B cell (primary cell): ENCODE measurements around the gene ESRRB. TPM values are rescaled to one million over a fixed set of nuclear protein-coding genes. Genes with fewer than 3 reads are reported as not detected.

Source experiments
- ATAC-seq: fragments of 200-7000 bp; cut with Tn5 transposase; one replicate; pipeline ENCODE4 v1.10.0; 2021; ENCODE audit warnings: low read depth, mild to moderate bottlenecking, moderate number of reproducible peaks, moderate library complexity
- CTCF ChIA-PET: fragments of 350-600 bp; sonication (Branson Sonifier 250); formaldehyde crosslinking; loops from one replicate; lab custom pipeline; 2021; ENCODE audit warnings: antibody characterized with exemption, inconsistent platforms; lab: Charles Lee
- POLR2A ChIA-PET: fragments of 350-600 bp; sonication (Branson Sonifier 250); formaldehyde crosslinking; loops from one replicate; lab custom pipeline; 2021; ENCODE audit warnings: antibody characterized with exemption; lab: Charles Lee
- DNase-seq: peaks from one replicate; pipeline ENCODE4 v3.0.0; 2013
- H2AFZ ChIP-seq: 2 replicates; pipeline ENCODE4 v1.6.1; 2012; ENCODE audit warnings: mild to moderate bottlenecking, low read depth, low read length; ENCODE audit not compliant: insufficient read depth, poor library complexity, severe bottlenecking
- H3K27ac ChIP-seq, 2 donors: 1 replicate in 1 of 2; 2 replicates in 1 of 2; pipeline ENCODE4 v1.5.1; 2012 to 2013; ENCODE audit warnings: low read length in 2 of 2, mild to moderate bottlenecking in 2 of 2, moderate library complexity in 1 of 2
- H3K27me3 ChIP-seq, 4 experiments: fragments of 200-600 bp in 1 of 4; sonication (generic) in 1 of 4; replicated peaks in 1 of 4; 1 replicate in 2 of 4; 2 replicates in 2 of 4; pipeline versions ENCODE4 v1.6.1 to v1.7.0; 2013 to 2016; ENCODE audit warnings: low read length in 3 of 4, mild to moderate bottlenecking in 2 of 4, mixed read lengths in 1 of 4, moderate library complexity in 1 of 4; ENCODE audit not compliant: insufficient read depth in 4 of 4, control insufficient read depth in 3 of 4; ENCODE audit errors: control extremely low read depth in 1 of 4
- H3K36me3 ChIP-seq, 2 experiments: replicated peaks in 1 of 2; 1 replicate in 1 of 2; 2 replicates in 1 of 2; pipeline versions ENCODE4 v1.6.1 to v1.7.1; 2013; ENCODE audit warnings: low read length in 1 of 2; ENCODE audit not compliant: insufficient read depth in 2 of 2, control insufficient read depth in 1 of 2; ENCODE audit errors: control extremely low read depth in 1 of 2, extremely low read depth in 1 of 2
- H3K4me1 ChIP-seq, 2 donors: fragments of 200-600 bp in 1 of 2; sonication (generic) in 1 of 2; 1 replicate in 1 of 2; 2 replicates in 1 of 2; pipeline versions ENCODE4 v1.5.1 to v1.6.1; 2013 to 2017; ENCODE audit warnings: low read length in 2 of 2; ENCODE audit not compliant: control insufficient read depth in 2 of 2, insufficient read depth in 2 of 2
- H3K4me2 ChIP-seq: replicated peaks from 2 replicates; pipeline ENCODE3; 2012; ENCODE audit warnings: mild to moderate bottlenecking, low read depth, low read length; ENCODE audit not compliant: poor library complexity, severe bottlenecking
- H3K4me3 ChIP-seq, 5 experiments: fragments of 200-600 bp in 1 of 5; sonication (generic) in 1 of 5; 1 replicate in 3 of 5; 2 replicates in 2 of 5; pipeline versions ENCODE4 v1.5.1 to v1.7.0; 2011 to 2016; ENCODE audit warnings: low read length in 4 of 5, mild to moderate bottlenecking in 4 of 5, low read depth in 2 of 5, control low read depth in 1 of 5, moderate library complexity in 1 of 5; ENCODE audit not compliant: insufficient read depth in 1 of 5; ENCODE audit errors: control extremely low read depth in 1 of 5, extremely low read depth in 1 of 5
- H3K79me2 ChIP-seq: fragments of 200-600 bp; sonication (generic); one replicate; pipeline ENCODE4 v1.6.0; 2016; ENCODE audit warnings: low read length; ENCODE audit not compliant: control insufficient read depth, insufficient read depth
- H3K9ac ChIP-seq: fragments of 200-600 bp; sonication (generic); 2 replicates; pipeline ENCODE4 v1.6.1; 2017; ENCODE audit warnings: mild to moderate bottlenecking, low read length, moderate library complexity
- H3K9me3 ChIP-seq, 3 donors: one replicate each; pipeline versions ENCODE4 v1.6.1 to v1.7.1; 2013; ENCODE audit warnings: low read length in 2 of 3; ENCODE audit not compliant: control insufficient read depth in 2 of 3, insufficient read depth in 1 of 3; ENCODE audit errors: control extremely low read depth in 1 of 3
- H4K20me1 ChIP-seq: 2 replicates; pipeline ENCODE4 v1.6.0; 2012; ENCODE audit warnings: mild to moderate bottlenecking, low read length; ENCODE audit not compliant: insufficient read depth, control insufficient read depth, poor library complexity, severe bottlenecking
- H3K27ac Mint-ChIP-seq: one replicate; pipeline ENCODE4 v1.8.0; 2021; ENCODE audit warnings: mixed read lengths
- H3K27me3 Mint-ChIP-seq: one replicate; pipeline ENCODE4 v1.8.0; 2021; ENCODE audit warnings: mixed read lengths
- H3K4me1 Mint-ChIP-seq: one replicate; pipeline ENCODE4 v1.8.0; 2021; ENCODE audit warnings: mixed read lengths
- H3K4me3 Mint-ChIP-seq: one replicate; pipeline ENCODE4 v1.8.0; 2021; ENCODE audit warnings: mixed read lengths
- H3K9me3 Mint-ChIP-seq: one replicate; pipeline ENCODE4 v1.8.0; 2022; ENCODE audit warnings: mixed read lengths; ENCODE audit not compliant: insufficient read depth
- CTCF ChIP-seq: fragments of 200-600 bp; IDR thresholded peaks from one replicate; pipeline ENCODE4 v1.8.0; 2022; ENCODE audit warnings: antibody characterized with exemption, mild to moderate bottlenecking
- EZH2 ChIP-seq: IDR thresholded peaks from 2 replicates; pipeline ENCODE4 v1.6.1; 2012; ENCODE audit warnings: borderline replicate concordance, low read depth, mild to moderate bottlenecking, moderate library complexity, low read length; ENCODE audit not compliant: insufficient read depth, poor library complexity, severe bottlenecking
- WGBS: methylation state at CpG from one replicate; pipeline ENCODE4 v1.1.5; 2013; ENCODE audit warnings: missing lambda C conversion rate; ENCODE audit not compliant: insufficient coverage; 5-methylcytosine and 5-hydroxymethylcytosine counted together
- intact Hi-C: fragments of 100-400 bp; cut with micrococcal nuclease; formaldehyde crosslinking; loops from one replicate; pipeline ENCODE4 v1.10.0; 2022
- polyA plus RNA-seq: library from polyadenylated mRNA; depleted of rRNA; stranded (reverse); fragments of >200 nt; gene quantifications from 2 replicates; pipeline ENCODE4 v1.2.3, GENCODE V29; 2012
- total RNA-seq, 2 donors: library from RNA; stranded (reverse); fragments of 120-200 nt in 1 of 2; gene quantifications; 1 replicate in 1 of 2; 2 replicates in 1 of 2; pipeline versions ENCODE4 v1.2.3 to v1.2.4, GENCODE V29; 2013 to 2022

Gene ESRRB
- total and polyA plus RNA-seq, 2 donors (not counting 1 experiment from before 2014, with no cell fraction given), result 0.13 TPM; not detected in 1

- Histone ChIP-seq H4K20me1 (no peaks in the 10 kb centered on the region), H3K27me3 (peaks cover 0 to 4% (median 1%) of the 10 kb centered on the region in 4 experiments), H3K36me3 (no peaks in the 10 kb centered on the region), H3K27ac (no peak overlapping the region), H3K9ac (no peak overlapping the region), H3K4me1 (no peaks in the 10 kb centered on the region), H3K9me3 (peaks cover 0 to 5% (median 0%) of the 10 kb centered on the region in 3 donors), H3K4me2 (no peak overlapping the region), H3K4me3 (no peak overlapping the region), H2AFZ (no peak overlapping the region), H3K79me2 (no peaks in the 10 kb centered on the region)
- WGBS, result 89% methylated on average over 4 of the region's 4 CpGs
- ATAC-seq (no peak), DNase-seq (no peak)
- H3K4me3 Mint-ChIP-seq, result no peak overlapping the region
- H3K9me3 Mint-ChIP-seq, result no peaks in the 10 kb centered on the region
- CTCF ChIA-PET, result no interaction called here
- POLR2A ChIA-PET, result no interaction called here
- intact Hi-C loops, result no loop called here
- no peaks in the 10 kb centered on the region for H3K4me1 Mint-ChIP-seq
- H3K27me3 Mint-ChIP-seq, result peaks cover 25% of the 10 kb centered on the region
- no peak for TF ChIP-seq EZH2
- H3K27ac Mint-ChIP-seq, result no peak overlapping the region
Measured at GRCh38 chr14:76430475-76430980, 54.6 kb downstream of the ESRRB start.

- ChIA-PET POLR2A (no interaction called here), CTCF (no interaction called here)
- Mint-ChIP-seq H3K4me1 (no peaks in the 10 kb centered on the region), H3K4me3 (no peak overlapping the region), H3K9me3 (no peaks in the 10 kb centered on the region), H3K27ac (no peak overlapping the region), H3K27me3 (peaks cover 27% of the 10 kb centered on the region)
- H3K4me1 ChIP-seq, result no peaks in the 10 kb centered on the region
- no peak overlapping the region for H2AFZ ChIP-seq
- DNase-seq, result no peak
- no peaks in the 10 kb centered on the region for H3K79me2 ChIP-seq
- intact Hi-C loops, result no loop called here
- no peaks in the 10 kb centered on the region for H3K9me3 ChIP-seq
- no peaks in the 10 kb centered on the region for H3K36me3 ChIP-seq
- no peak for ATAC-seq
- no peak overlapping the region for H3K27ac ChIP-seq
- no peak for TF ChIP-seq CTCF
- no peak for TF ChIP-seq EZH2
- WGBS, result 84% methylated on average over 9 of the region's 9 CpGs
- H4K20me1 ChIP-seq, result no peaks in the 10 kb centered on the region
- no peak overlapping the region for H3K4me3 ChIP-seq
- peaks cover 0 to 4% (median 1%) of the 10 kb centered on the region in 4 experiments for H3K27me3 ChIP-seq
- H3K9ac ChIP-seq, result no peak overlapping the region
- H3K4me2 ChIP-seq, result no peak overlapping the region
Measured at GRCh38 chr14:76431538-76431937, 55.6 kb downstream of the ESRRB start.
